NCI-H1092 (cell line): ENCODE measurements around the gene AMBP.
"Not testable (repeated sequence)": the region's sequence is repeated elsewhere in the genome, so short reads cannot be mapped to it uniquely, and the experiment has no call there.

Experiments
- DNase-seq: peaks from one replicate; lab custom pipeline; 2025; lab: John Stamatoyannopoulos, UW

Gene AMBP

GRCh38 chr9:114050646-114051045 lies 27.5 kb downstream of the AMBP start:
- no peak for DNase-seq

DNA sequence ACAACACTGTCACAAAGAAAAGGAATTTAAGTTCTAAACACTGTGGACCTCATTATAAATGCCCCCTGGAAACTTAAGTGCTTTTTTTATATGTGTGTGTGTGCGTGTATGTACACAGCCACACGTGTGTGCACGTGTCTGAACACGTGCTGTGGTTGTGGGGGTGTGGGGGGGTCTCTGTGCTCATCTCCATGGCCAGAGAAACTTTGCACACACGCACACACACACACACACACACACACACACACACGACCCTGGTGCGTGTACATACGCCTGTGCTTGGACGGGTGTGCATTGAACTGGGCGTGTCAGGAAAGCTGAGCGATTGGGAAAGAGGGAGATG lies 27.9 kb downstream of the AMBP start:
- no peak for DNase-seq

DNA sequence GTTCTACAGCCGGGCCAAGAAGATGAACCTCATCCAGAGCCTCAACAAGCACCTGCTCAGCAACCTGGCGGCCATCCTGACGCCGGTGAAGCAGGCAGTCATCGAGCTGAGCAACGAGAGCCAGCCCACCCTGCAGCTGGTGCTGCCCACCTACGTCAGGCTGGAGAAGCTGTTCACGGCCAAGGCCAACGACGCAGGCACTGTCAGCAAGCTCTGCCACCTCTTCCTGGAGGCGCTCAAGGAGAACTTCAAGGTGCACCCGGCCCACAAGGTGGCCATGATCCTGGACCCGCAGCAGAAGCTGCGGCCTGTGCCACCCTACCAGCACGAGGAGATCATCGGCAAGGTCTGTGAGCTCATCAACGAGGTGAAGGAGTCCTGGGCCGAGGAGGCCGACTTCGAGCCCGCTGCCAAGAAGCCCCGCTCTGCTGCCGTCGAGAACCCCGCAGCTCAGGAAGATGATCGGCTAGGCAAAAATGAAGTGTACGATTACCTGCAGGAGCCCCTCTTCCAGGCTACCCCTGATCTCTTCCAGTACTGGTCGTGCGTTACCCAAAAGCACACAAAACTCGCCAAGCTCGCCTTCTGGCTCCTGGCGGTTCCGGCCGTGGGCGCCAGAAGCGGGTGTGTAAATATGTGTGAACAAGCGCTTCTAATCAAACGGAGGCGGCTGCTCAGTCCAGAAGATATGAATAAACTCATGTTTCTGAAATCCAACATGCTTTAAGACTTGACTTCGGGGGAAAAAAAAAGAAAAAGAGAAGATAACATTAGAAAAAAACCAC lies 28.5 kb downstream of the AMBP start:
- no peak for DNase-seq

DNA sequence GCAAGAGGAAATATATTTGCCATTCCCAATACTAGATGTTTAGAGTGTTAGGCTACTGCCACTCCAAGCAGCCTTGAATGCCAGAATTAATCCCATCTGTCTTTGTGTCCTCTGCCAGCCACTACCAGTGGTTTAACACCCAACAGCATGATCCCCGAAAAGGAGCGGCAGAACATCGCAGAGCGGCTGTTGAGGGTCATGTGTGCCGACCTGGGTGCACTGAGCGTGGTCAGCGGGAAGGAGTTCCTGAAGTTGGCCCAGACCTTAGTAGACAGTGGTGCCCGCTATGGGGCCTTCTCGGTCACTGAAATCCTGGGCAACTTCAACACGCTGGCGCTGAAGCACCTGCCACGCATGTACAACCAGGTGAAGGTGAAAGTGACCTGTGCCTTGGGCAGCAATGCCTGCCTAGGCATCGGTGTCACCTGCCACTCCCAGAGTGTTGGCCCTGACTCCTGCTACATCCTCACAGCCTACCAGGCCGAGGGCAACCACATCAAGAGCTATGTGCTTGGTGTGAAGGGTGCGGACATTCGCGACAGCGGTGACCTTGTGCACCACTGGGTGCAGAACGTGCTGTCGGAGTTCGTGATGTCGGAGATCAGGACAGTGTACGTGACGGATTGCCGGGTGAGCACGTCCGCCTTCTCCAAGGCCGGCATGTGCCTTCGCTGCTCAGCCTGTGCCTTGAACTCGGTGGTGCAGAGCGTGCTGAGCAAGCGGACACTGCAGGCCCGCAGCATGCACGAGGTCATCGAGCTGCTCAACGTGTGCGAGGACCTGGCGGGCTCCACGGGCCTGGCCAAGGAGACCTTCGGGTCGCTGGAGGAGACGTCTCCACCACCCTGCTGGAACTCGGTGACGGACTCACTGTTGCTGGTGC lies 29.3 kb downstream of the AMBP start:
- no peak for DNase-seq

- no peak for DNase-seq
Measured at GRCh38 chr9:114047717-114048116, 30.4 kb downstream of the AMBP start.

DNA sequence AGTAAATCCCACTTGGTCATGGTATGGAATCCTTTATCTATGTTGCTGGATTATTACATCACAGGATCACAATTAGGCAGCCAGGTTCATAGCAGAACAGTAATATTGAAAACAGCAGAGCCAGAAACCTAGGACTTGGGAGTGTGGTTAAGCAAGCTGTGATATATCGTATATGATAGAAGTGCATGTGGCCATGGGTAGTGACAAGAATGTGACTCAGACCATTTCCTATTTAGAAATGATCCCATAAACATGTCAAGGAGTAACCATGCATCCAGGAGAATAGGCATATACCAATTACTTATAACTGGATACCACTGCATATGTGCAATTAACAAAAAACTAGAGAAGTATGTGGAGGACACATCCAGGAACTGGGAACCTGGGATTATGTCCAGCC lies 31.2 kb downstream of the AMBP start:
- no peak for DNase-seq

GRCh38 chr9:114046237-114046755 lies 31.8 kb downstream of the AMBP start:
- DNase-seq, result no peak

DNA sequence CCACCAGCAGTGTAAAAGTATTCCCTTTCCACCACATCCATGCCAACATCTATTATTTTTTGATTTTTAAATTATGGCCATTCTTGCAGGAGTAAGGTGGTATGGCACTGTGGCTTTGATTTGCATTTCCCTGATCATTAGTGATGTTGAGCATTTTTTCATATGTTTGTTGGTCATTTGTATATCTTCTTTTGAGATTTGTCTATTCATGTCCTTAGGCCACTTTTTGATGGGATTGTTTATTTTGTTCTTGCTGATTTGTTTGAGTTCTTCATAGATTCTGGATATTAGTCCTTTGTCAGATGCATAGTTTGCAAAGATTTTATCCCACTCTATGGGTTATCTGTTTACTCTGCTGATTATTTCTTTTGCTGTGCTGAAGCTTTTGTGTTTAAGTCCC lies 34.4 kb downstream of the AMBP start:
- not testable (repeated sequence) for DNase-seq

- DNase-seq, result no peak
Measured at GRCh38 chr9:114039484-114039883, 38.6 kb downstream of the AMBP start.

DNA sequence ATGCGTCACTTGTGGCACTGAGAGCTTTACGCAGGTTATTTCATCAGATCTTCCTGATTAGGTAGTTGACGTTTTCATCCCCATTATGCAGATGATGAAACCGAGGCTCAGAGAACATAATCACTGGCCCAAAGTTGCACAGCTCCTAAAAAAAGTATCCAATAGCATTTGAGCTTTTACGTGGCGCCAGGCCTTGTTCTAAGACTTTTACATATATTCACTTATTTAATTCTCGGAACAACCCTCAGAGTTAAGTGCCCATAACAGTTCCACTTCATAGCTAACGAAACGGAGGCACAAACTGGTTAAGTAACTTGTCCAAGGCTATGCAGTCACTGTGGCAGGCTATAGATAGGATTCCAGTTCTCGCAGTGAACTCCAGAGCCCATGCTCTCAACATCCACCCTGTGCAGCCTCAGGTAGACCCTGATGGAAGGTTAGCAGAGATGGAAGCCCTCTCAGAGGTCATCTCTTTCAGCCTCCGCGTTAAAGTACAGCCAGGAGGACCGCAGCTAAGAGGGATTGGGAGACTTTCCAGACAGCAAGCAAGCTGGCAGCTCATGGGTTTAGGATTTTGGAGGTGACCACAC lies 39.3 kb downstream of the AMBP start:
- no peak for DNase-seq

DNA sequence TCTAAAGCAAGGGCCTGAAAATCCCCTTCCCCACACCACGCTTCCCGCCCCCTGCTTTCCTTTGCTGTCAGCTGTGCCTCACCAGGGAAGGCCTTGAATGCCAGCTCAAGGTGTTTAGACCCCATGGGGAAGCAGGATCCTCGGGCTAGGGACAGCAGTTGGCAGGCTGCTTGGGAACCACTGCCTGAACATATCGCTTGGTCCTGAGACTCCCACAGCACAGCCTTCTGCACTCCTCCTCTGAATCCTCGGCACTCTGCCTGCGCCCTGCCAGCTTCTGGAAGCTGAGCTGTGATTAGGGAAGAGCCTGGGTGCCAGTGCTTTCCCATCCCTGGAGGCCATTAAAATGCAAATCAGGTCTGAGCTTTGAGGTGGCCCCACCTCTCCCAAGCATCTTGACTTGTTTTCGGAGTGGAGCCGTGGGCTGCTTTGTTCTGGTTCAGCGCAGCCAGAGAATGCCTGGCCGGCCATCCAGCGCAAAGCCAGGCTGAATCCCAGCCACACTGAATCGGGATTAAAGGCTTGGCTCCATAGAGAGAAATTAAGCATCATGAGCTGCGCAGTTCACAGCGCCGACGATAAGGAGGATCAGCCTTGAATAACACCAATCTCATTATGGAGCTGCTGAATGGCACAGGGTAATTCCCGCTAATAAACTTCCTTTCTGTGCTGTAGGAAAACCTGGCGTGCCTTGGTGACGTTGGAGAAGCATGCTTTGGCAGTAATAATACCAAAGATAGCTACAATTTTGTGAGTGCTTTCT lies 40.0 kb downstream of the AMBP start:
- DNase-seq, result no peak

DNA sequence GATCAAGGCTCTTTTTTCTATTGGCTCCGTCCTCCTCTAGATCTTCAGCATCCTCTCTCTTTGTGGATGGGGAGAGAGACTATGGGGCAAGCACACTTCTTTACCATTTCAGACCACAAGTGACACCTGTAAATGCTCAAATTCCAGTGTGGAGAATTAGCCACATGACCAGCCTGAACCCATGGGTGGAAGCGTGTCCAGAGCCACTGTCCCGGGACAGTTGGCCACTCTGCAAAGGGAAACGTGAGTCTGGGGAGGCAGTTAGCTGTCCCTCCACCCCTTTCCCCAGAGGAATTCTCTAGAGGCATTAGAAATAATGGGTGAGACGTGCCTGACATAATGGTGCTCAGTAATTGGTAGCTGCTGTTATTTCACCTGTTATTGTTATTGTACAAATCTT lies 40.9 kb downstream of the AMBP start:
- DNase-seq, result no peak

- no peak for DNase-seq
Measured at GRCh38 chr9:114035845-114036801, 42.0 kb downstream of the AMBP start.

DNA sequence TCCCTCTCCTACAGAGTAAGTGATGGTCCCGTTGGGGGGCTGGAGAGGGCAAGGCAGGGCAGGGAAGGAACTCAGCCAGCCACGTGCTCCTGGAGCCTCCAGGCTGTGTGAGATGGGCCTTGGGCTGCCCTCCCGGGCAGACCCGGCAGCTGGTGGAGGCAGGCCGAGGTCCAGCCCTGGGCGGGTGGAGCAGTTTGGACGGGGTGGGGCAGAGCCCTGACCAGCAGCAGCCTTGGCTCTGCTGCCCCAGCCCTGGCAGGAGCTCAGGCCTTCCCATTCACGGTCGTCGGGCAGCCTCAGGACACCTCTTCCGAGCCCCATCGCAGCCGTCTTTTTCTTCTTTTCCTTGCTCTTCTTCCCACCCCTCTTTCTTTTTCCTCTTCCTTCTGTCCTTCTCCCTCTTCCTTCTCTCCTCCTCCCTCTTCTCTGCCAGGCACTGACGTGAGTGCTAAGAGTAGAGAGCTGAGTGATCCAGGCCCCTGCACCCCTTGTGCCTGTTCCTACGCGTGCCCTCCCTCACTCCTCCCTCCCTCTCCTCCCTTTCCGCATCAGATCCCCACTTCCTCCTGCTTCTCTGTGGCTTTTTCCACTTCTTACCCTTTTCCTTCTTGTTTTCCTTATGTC lies 42.8 kb downstream of the AMBP start:
- DNase-seq, result no peak

DNA sequence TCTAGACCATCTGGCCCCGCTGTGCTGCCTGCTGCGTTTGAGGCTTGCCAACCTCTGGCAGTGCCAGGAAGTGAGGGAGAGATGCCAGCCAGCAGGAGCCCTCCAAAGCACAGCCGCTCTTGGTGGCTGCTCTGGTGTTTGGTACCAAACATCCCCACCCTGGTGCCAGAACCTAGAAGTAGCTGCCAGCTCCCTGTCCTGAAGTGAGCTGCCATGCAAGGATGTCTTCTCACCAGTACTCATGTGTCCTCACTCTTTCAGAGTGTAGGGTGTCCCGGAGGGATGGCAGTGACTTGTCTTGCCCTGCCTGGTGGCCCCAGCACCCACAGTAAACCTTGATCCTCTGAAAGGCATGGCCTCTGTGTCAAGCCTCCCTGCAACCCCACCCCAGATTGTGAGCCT lies 43.4 kb downstream of the AMBP start:
- no peak for DNase-seq

GRCh38 chr9:114034196-114034595 lies 43.9 kb downstream of the AMBP start:
- DNase-seq, result no peak

DNA sequence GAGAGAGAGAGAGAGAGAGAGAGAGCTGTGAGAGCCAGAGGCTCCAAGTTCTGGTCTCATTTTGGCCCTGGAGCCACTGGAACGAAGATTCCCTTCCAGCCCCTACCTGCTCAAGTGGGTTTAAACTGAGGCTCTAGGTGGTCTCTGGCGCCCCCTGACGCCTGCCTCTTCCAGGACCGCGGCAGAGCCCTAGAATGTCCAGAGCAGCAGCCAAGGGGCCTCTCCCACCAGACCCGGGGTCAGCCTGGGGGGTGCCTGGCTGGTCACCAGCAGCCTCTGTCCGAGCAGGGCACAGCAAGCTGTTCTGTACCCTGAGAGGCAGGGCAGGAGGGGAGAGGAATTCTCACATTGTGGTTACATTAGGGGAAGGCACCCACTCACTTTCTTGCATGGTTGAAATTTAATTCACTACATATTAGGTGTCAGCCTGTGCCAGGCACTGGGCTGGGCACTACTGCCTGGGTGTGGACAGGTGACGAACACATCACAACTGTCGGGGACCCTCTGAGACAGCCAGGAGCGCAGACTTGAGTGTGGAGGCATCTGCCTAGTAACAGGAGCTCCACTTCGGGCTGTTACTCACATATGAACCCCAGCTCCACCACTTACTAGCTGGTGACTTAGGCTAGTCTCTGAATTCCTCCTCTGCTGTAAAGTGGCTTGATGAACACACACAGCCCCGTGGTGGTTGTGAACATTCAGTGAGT lies 44.5 kb downstream of the AMBP start:
- no peak for DNase-seq

GRCh38 chr9:114031948-114032840 lies 45.9 kb downstream of the AMBP start:
- no peak for DNase-seq
